Aorta (tissue), 5 donors: ENCODE measurements around the gene IL15RA. TPM values are rescaled to one million over a fixed set of nuclear protein-coding genes. Genes with fewer than 3 reads are reported as not detected.
"Not testable (repeated sequence)": the region's sequence is repeated elsewhere in the genome, so short reads cannot be mapped to it uniquely, and the experiment has no call there.

Source experiments
- ATAC-seq: fragments of 200-7000 bp; cut with Tn5 transposase; one replicate; pipeline ENCODE4 v1.9.1; 2022; ENCODE audit warnings: moderate library complexity; ENCODE audit not compliant: low FRiP score
- DNase-seq, 2 donors: peaks; one replicate each; pipeline ENCODE4 v3.0.0-alpha.2; 2020
- H3K27ac ChIP-seq, 2 donors: one replicate each; pipeline ENCODE4 v1.5.1; 2013; ENCODE audit warnings: low read length in 2 of 2, mild to moderate bottlenecking in 2 of 2, moderate library complexity in 2 of 2, control low read depth in 1 of 2, inconsistent platforms in 1 of 2, low read depth in 1 of 2
- H3K27me3 ChIP-seq, 2 donors: one replicate each; pipeline ENCODE4 v1.6.1; 2013; ENCODE audit warnings: control low read depth in 1 of 2, low read length in 1 of 2, mild to moderate bottlenecking in 1 of 2, moderate library complexity in 1 of 2; ENCODE audit not compliant: insufficient read depth in 2 of 2, control insufficient read depth in 1 of 2
- H3K36me3 ChIP-seq, 2 donors: one replicate each; pipeline ENCODE4 v1.6.1; 2013; ENCODE audit warnings: control low read depth in 1 of 2, low read length in 1 of 2, mild to moderate bottlenecking in 1 of 2; ENCODE audit not compliant: insufficient read depth in 2 of 2, control insufficient read depth in 1 of 2
- H3K4me1 ChIP-seq, 2 donors: one replicate each; pipeline ENCODE4 v1.6.1; 2013; ENCODE audit warnings: low read length in 2 of 2, control low read depth in 1 of 2, mild to moderate bottlenecking in 1 of 2, moderate library complexity in 1 of 2; ENCODE audit not compliant: insufficient read depth in 2 of 2, control insufficient read depth in 1 of 2
- H3K4me3 ChIP-seq, 2 donors: one replicate each; pipeline ENCODE4 v1.5.1; 2013; ENCODE audit warnings: low read length in 2 of 2, control low read depth in 1 of 2, mild to moderate bottlenecking in 1 of 2
- H3K9me3 ChIP-seq: one replicate; pipeline ENCODE4 v1.6.1; 2013; ENCODE audit warnings: mild to moderate bottlenecking, low read length; ENCODE audit not compliant: control insufficient read depth
- WGBS, 2 donors: extraction: QIAGEN DNeasy Blood & Tissue Kit; methylation state at CpG; one replicate each; pipeline ENCODE4 v1.1.7; 2013; 5-methylcytosine and 5-hydroxymethylcytosine counted together
- intact Hi-C, 2 donors: fragments of 100-400 bp; cut with DNase I; formaldehyde crosslinking; loops; one replicate each; pipeline versions ENCODE4 v1.14.2 to v1.15.0; 2022
- polyA plus RNA-seq, 2 donors: library from polyadenylated mRNA; stranded (reverse); fragments of 200-250 nt; gene quantifications; one replicate each; pipeline ENCODE4 v1.2.3, GENCODE V29; 2013
- total RNA-seq, 2 donors: library from RNA; stranded (reverse); fragmentation: NEBNext Ultra II Directional; extraction: Animal tissue kit (Norgen Biotek cat#: 25700); gene quantifications; one replicate each; pipeline ENCODE4 v1.2.1, GENCODE V29; 2021
- donor health status: healthy with polysubstance abuse.
- donor health status: Bipolar disorder and iron deficiency.
- donor health status: DM: no; HTN: no; CAD: no.
- donor health status: DM: no; HTN: no; CAD: no.
- donor health status: DM: yes; HTN: yes; CAD: no.

The IL15RA gene
- total and polyA plus RNA-seq, 4 donors, result 6.0 to 23.9 (median 20.1) TPM

DNA sequence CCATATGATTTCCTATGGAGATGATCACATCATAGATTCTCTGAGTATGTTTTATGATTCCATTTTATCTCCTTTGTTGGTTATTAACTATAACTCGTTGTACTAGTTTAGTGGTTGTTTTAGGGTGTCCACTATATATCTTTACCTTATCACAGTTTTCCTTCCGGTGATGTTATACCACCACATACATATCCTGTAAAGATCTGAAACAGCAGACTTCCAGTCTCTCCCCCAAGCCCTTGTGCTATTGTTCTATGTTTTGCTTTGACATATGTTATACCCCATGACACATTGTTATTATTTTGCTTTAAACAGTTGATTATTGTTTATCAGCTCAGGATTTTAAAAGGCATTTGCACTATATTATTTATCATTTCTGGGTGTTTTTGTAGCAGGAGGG, 7.3 kb downstream of the IL15RA start:
- H3K27ac ChIP-seq, result no peak overlapping the region
- 89 to 95% methylated on average over 2 of the region's 2 CpGs for WGBS, 2 donors
- H3K36me3 ChIP-seq, result no peaks in the 10 kb centered on the region
- no peak overlapping the region for H3K4me3 ChIP-seq
- no peak for DNase-seq
- no peak for ATAC-seq
- intact Hi-C loops, result loop anchor here in 1 of 2 donors (10.0 kb wide), 1 partner anchor 75 kb away; the partner anchor contains the start of gene FBH1
- H3K4me1 ChIP-seq, result peaks cover 0 to 4% of the 10 kb centered on the region in 2 donors
- H3K9me3 ChIP-seq, result no peaks in the 10 kb centered on the region
- H3K27me3 ChIP-seq, result no peaks in the 10 kb centered on the region

DNA sequence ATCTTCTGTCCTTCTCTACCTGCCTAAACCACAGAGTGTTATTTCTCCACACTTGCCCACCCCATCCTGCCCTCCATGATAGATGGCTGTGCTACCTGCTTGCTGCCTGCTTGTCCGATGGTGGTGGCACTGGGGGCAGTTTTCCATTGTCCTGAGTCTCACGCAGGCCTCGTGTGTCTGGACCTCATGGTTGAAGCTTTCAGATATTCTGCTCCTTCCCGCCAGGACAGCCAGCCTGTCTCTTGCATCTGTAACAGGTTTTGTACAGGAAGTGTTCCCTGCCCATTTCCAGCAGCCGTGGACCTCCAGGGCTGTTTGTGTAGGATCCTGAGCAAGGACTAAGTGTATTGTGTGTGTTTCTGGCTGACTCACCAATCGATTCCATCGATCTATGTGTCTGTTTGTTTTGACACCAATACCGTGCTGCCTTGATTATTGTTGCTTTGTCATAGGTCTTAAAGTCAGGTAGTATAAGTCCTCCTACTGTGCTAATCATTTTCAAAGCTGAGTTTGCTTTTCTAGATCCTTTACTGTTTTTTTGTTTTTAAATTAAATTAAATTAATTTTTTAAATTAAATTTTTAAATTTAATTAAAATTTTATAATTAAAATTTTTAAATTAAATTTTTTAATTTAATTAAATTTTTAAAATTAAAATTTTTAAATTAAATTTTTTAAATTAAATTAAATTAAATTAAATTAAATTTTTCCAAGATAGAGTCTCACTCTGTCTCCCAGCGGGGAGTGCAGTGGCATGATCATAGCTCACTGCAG, 8.5 kb downstream of the IL15RA start:
- Histone ChIP-seq H3K4me1 (peaks cover 0 to 4% of the 10 kb centered on the region in 2 donors), H3K4me3 (no peak overlapping the region), H3K27me3 (no peaks in the 10 kb centered on the region), H3K9me3 (no peaks in the 10 kb centered on the region), H3K36me3 (no peaks in the 10 kb centered on the region), H3K27ac (no peak overlapping the region)
- DNase-seq (peak in 1 of 2 donors; percentile 53), ATAC-seq (no peak)
- 94% methylated on average over 9 of the region's 9 CpGs for WGBS, 2 donors
- intact Hi-C loops, result no loop called here

DNA sequence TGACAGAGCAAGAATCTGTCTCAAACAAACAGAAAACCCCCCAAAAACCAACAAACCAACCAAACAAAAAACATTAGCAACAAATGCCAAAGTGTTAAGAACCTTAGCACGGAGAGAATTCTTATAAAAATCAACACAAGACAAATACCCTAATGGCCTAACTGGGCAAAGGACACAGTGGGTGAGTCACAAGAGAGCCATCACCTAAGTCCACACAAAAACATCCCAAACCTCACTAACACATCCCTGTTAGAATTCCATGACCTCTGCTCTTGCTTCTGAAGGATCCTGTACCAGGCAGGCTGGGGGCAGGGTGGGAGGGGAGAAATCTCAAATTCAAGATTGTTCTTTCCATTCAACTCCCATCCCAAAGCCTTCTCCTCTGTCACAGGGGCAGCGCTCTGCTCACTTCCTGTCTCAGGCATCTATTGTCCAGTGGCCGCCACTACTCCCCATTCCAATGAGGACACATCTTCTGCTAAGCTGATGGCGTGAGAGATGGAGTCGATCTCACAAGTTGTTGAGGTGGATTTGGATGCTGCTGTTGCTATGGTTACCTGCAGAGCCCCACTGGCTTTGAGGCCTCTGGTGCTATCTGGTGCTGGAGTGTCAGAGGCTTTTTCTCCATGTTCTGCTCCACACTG, 9.2 kb downstream of the IL15RA start:
- Histone ChIP-seq H3K4me1 (peaks cover 0 to 4% of the 10 kb centered on the region in 2 donors), H3K4me3 (no peak overlapping the region), H3K9me3 (no peaks in the 10 kb centered on the region), H3K36me3 (peaks cover 0 to under 1% of the 10 kb centered on the region in 2 donors), H3K27me3 (no peaks in the 10 kb centered on the region), H3K27ac (no peak overlapping the region)
- DNase-seq (peak in 1 of 2 donors; percentile 58), ATAC-seq (no peak)
- WGBS, 2 donors, result 96 to 97% methylated on average over 5 of the region's 5 CpGs
- intact Hi-C loops, result no loop called here

DNA sequence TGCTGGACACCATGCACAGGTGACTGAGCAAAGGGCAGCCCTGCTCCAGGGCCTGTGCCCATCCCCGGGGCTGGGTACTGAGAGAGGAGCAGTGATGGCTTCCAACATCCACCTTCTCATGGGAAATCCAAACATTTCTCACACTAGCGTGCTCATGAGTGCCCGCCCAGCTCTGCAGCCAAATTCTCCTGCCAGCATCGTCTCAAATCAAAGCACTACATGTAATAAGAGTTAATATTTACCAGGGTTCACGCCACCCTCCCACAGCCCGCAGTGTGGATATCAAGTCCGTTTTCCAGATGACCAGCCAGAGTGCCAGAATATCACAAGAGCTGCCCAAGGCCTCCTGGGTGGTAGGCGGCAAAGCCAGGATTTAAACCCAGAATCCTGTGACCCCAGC, 12.1 kb downstream of the IL15RA start:
- H3K27me3 ChIP-seq, result no peaks in the 10 kb centered on the region
- ATAC-seq (no peak), DNase-seq (peak in 1 of 2 donors; percentile 44)
- 71 to 83% methylated on average over 8 of the region's 8 CpGs for WGBS, 2 donors
- H3K4me1 ChIP-seq, result no peaks in the 10 kb centered on the region
- no peak overlapping the region for H3K27ac ChIP-seq
- no peak overlapping the region for H3K4me3 ChIP-seq
- intact Hi-C loops, result no loop called here
- peaks cover 0 to 2% of the 10 kb centered on the region in 2 donors for H3K36me3 ChIP-seq
- H3K9me3 ChIP-seq, result no peaks in the 10 kb centered on the region

DNA sequence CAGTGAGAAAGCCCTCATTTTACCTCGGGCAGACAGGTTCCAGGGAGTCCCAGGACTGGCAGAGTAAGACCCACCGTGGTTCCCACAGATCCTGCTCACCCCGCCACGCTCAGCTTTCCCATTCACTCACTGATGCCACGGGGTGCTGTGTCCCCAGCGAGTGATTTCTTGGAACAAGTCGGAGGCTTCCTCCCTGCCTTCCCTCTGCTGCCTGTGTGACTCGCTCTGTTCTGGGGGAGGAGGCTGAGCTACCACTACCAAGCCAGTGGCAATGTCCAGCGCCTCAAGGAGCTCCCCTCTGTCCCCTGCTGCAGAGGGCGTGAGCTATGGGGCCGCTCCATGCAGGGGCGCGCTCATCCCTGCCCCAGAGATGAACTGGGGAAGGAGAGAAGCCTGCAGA, 12.6 kb downstream of the IL15RA start:
- no peak overlapping the region for H3K27ac ChIP-seq
- no peaks in the 10 kb centered on the region for H3K4me1 ChIP-seq
- H3K36me3 ChIP-seq, result peaks cover 0 to 2% of the 10 kb centered on the region in 2 donors
- no peak overlapping the region for H3K4me3 ChIP-seq
- no peak for ATAC-seq
- WGBS, 2 donors, result 91 to 92% methylated on average over 13 of the region's 13 CpGs
- peak in 1 of 2 donors; percentile 39 for DNase-seq
- H3K27me3 ChIP-seq, result no peaks in the 10 kb centered on the region
- intact Hi-C loops, result no loop called here
- H3K9me3 ChIP-seq, result no peaks in the 10 kb centered on the region

DNA sequence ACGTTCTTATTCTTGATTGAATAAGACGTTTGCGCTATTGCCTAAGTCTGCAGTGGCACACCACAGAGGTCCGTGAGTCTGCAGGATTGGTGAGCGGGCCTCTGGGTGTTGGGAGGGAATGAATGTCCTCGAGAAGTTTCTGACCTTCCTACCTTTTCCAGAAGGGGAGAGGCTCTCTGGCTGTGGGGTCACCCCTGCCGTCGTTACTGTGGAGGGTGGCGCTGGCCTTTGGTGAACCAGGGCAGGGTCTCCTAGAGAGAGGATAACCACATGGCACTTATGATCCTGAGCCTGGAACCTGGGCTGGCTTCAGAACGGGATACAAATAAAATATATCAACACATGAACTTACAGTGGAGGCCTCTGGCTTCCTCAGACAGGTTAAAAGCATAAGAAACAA, 13.8 kb downstream of the IL15RA start:
- Histone ChIP-seq H3K27ac (no peak overlapping the region), H3K4me1 (no peaks in the 10 kb centered on the region), H3K36me3 (peaks cover 0 to 2% of the 10 kb centered on the region in 2 donors), H3K9me3 (no peaks in the 10 kb centered on the region), H3K4me3 (no peak overlapping the region), H3K27me3 (no peaks in the 10 kb centered on the region)
- WGBS, 2 donors, result 84 to 87% methylated on average over 10 of the region's 10 CpGs
- intact Hi-C loops, result no loop called here
- no peak for ATAC-seq
- peak in 1 of 2 donors; percentile 40 for DNase-seq

DNA sequence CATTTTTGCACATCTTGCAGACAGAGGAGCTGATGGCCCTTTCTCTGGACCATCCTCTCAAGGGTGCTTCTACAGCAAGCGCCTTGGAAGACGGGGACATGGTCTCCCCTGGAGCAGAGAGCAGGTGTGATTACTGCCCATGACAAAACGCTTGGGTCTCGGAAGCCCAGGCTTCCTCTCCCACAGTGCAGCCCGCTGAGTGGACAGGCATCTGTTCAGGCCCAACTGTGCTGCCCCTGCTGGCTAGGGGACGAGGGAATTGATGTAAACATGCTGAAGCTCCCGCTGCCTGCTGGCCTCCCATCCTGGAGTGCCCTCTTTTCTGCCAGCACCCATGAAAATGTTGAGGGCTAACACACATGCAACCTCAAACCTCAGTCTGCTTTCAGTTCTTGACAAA, 14.3 kb downstream of the IL15RA start:
- Histone ChIP-seq H3K36me3 (peaks cover 0 to 2% of the 10 kb centered on the region in 2 donors), H3K4me1 (no peaks in the 10 kb centered on the region), H3K27me3 (no peaks in the 10 kb centered on the region), H3K27ac (no peak overlapping the region), H3K4me3 (no peak overlapping the region), H3K9me3 (no peaks in the 10 kb centered on the region)
- WGBS, 2 donors, result 89 to 91% methylated on average over 7 of the region's 7 CpGs
- intact Hi-C loops, result no loop called here
- ATAC-seq (no peak), DNase-seq (peak in 1 of 2 donors; percentile 40)

DNA sequence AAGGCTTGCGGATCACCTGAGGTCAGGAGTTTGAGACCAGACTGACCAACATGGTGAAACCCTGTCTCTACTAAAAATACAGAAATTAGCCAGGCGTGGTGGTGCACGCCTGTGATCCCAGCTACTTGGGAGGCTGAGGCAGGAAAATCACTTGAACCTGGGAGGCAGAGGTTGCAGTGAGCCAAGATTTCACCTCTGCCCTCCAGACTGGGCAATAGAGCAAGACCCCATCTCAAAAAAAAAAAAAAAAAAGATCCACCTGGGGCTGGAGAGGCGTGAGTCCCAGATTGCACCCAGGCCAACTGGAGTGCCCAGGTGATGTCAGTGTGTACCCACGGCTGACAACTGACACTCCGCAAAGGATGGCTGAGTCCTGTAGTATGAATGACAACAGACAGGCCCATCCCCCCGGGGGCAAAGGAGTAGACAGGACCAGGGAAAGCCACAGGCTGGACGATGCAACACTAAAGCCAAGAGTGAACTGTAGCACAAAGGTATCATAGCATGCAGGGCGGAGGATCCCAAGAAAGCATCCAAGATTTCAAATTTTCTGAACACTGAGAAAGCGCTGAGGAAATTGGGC, 14.9 kb downstream of the IL15RA start:
- DNase-seq, result peak in 1 of 2 donors; percentile 34

More for the DNA sequence above, 14.9 kb downstream of the IL15RA start:
- H3K36me3 ChIP-seq, intact Hi-C loops, H3K27ac ChIP-seq, ATAC-seq, H3K4me3 ChIP-seq, H3K27me3 ChIP-seq, H3K9me3 ChIP-seq, H3K4me1 ChIP-seq: not testable (repeated sequence)
- WGBS, 2 donors, result 93 to 95% methylated on average over 10 of the region's 10 CpGs
